ENCODE data around the gene TPRX1.

DNA sequence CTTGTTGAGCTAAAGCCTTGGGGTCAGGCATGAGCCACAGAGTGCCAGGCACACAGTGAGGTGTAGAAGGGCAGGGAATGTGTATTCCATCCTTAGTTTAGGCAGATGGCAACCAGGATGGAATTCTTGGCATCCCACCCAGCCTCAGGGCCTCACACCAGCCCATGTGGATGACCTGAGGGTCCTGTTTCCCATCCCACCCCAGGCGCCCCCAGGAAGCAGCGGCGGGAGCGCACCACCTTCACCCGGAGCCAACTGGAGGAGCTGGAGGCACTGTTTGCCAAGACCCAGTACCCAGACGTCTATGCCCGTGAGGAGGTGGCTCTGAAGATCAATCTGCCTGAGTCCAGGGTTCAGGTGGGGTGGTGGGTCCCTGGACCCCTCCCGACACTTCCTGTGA is 31.7 kb upstream of the TPRX1 start:
- TF ChIP-seq, protein P1, sequence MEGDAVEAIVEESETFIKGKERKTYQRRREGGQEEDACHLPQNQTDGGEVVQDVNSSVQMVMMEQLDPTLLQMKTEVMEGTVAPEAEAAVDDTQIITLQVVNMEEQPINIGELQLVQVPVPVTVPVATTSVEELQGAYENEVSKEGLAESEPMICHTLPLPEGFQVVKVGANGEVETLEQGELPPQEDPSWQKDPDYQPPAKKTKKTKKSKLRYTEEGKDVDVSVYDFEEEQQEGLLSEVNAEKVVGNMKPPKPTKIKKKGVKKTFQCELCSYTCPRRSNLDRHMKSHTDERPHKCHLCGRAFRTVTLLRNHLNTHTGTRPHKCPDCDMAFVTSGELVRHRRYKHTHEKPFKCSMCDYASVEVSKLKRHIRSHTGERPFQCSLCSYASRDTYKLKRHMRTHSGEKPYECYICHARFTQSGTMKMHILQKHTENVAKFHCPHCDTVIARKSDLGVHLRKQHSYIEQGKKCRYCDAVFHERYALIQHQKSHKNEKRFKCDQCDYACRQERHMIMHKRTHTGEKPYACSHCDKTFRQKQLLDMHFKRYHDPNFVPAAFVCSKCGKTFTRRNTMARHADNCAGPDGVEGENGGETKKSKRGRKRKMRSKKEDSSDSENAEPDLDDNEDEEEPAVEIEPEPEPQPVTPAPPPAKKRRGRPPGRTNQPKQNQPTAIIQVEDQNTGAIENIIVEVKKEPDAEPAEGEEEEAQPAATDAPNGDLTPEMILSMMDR (IDR thresholded peaks at IDR 0.05; ENCODE audit: low read length): no peak
- TF ChIP-seq EZH2 (optimal IDR thresholded peaks at IDR 0.05; ENCODE audit: low read depth, low read length): no peak

Data from MM.1S (cell line).